AG09309 (cell line): Measurements from ENCODE around the gene FLT4.

Experiments
- DNase-seq: peaks from one replicate; pipeline ENCODE4 v3.0.0-alpha.2; 2010; ENCODE audit warnings: low read depth
- H3K4me3 ChIP-seq: 2 replicates; pipeline ENCODE4 v1.5.1; 2011; ENCODE audit warnings: mild to moderate bottlenecking, low read depth, low read length, moderate library complexity; ENCODE audit not compliant: control insufficient read depth
- TF ChIP-seq, protein P1 (sequence below): IDR thresholded peaks from 2 replicates; pipeline ENCODE4 v1.5.1; 2011; ENCODE audit warnings: mild to moderate bottlenecking, low read depth, low read length, inconsistent platforms; ENCODE audit not compliant: insufficient read depth, control insufficient read depth; ENCODE audit errors: missing control alignments

FLT4 gene

DNA sequence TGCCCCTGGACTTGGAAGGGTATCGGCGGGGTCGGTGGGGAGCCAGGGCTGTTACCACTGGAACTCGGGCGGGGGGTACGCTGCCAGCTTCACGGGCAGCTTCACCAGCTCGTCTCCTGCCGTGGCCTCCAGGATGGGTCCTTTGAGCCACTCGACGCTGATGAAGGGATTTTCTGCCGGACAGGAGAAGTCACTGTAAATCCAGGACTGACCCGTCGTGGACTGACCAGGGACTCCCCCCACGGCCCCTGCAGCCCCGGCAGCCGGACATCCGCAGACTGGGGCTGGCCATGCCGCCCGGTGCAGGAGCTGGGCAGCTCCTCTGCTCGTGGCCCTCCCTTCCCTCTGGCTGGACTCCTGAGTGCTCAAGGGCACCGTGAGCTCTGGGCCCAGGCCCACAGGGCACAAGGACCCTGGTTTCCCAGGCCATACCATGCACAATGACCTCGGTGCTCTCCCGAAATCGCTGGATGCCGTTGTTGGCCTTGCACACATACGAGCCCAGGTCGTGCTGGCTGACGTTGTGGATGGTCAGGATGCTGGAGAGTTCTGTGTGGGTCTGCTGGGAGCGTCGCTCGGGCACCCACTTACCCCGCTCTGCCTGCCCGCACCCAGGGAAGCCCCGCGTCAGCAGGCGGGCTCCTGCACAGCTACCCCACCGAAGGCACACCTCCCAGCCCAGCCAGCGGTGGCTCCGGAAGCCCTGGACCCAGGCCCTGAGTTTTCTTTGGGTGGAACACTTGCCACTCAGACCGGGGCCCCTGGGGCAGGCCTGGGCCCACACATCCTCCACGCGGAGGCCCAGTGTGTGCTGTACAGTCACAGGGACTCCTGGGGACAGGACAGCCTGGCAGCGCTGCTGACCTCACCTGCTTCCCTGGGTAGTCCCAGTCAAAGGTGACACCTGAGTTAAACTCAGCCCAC, 20.3 kb downstream of the FLT4 start:
- TF ChIP-seq, protein P1, sequence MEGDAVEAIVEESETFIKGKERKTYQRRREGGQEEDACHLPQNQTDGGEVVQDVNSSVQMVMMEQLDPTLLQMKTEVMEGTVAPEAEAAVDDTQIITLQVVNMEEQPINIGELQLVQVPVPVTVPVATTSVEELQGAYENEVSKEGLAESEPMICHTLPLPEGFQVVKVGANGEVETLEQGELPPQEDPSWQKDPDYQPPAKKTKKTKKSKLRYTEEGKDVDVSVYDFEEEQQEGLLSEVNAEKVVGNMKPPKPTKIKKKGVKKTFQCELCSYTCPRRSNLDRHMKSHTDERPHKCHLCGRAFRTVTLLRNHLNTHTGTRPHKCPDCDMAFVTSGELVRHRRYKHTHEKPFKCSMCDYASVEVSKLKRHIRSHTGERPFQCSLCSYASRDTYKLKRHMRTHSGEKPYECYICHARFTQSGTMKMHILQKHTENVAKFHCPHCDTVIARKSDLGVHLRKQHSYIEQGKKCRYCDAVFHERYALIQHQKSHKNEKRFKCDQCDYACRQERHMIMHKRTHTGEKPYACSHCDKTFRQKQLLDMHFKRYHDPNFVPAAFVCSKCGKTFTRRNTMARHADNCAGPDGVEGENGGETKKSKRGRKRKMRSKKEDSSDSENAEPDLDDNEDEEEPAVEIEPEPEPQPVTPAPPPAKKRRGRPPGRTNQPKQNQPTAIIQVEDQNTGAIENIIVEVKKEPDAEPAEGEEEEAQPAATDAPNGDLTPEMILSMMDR, result no peak
- H3K4me3 ChIP-seq, result no peak overlapping the region
- DNase-seq, result no peak

- no peak overlapping the region for H3K4me3 ChIP-seq
- TF ChIP-seq, protein P1, result no peak
- DNase-seq, result no peak
Observed at GRCh38 chr5:180628211-180628610, 21.2 kb downstream of the FLT4 start.

GRCh38 chr5:180627386-180628120, 21.8 kb downstream of the FLT4 start:
- H3K4me3 ChIP-seq, result no peak overlapping the region
- DNase-seq, result no peak
- TF ChIP-seq, protein P1, result no peak

- no peak for DNase-seq
Observed at GRCh38 chr5:180626661-180627385, 22.6 kb downstream of the FLT4 start.

GRCh38 chr5:180625791-180626660, 23.4 kb downstream of the FLT4 start:
- DNase-seq, result no peak
- TF ChIP-seq, protein P1, result no peak
- no peak overlapping the region for H3K4me3 ChIP-seq

More at GRCh38 chr5:180626661-180627385, 22.6 kb downstream of the FLT4 start:
- no peak overlapping the region for H3K4me3 ChIP-seq
- TF ChIP-seq, protein P1, result no peak
